Measurements from ENCODE around the gene PRODH2.
A peak's percentile ranks its signal among the peaks of the same experiment; 100 is the strongest.

PRODH2 gene

DNA sequence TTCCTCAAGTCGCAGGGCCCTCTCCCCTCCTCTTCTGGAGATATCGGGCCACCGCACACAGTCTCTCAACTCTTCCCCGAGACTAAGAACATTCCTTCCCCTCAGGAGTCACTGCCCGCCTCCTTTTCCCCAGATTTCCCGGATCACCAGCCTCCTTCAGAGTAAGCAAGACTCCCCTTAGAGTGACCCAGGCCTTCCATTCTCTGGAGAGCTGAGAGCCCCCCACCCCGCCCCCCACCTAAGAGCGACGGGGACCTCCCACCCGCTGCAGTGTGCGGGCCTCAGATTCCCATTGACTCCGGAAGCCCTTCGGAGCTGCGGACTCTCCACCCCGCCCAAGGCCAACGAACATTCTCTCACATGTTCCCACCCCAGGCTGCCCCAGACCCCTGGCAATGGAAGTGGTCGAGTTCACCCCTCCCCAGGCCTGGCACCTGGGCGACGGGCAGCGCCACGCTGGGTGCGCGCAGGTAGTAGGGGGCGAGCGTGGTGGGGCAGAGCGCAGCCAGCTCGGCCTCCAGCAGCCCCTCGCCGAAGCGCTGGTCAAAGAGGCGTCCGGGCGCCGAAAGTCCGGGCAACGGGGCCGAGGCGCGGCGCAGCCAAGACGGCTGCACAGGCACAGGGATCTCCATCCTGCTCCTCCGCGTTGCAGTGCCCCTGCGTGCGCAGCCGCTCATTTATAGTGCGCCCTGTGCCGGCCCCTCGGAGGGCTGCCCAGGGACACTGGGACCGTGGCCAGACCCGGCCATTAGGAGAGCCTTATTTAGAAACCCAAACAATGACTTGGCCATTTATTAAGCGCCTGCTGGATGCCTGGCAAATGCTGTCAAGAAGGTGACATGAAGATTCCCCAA lies 56.0 kb downstream of the PRODH2 start, which contains the start of gene HSPB6:
Gene HSPB6, minus strand, starts transcription at position 653 of the 854 bp plus-strand sequence. Its CDS starts 21 bp downstream, at position 632.
- 0 out of 2 replicates have a peak, but pooled peaks cover 2% of the 10 kb centered on the region for H3K4me1 ChIP-seq (ENCODE audit: control insufficient read depth, insufficient read depth, low read length)
- no peak within 1 kb of the TSS for H3K27ac ChIP-seq (ENCODE audit: low read length)
- WGBS (ENCODE audit: insufficient coverage, insufficient read length), result no CpG with 5 or more reads among the region's 52 CpGs

DNA sequence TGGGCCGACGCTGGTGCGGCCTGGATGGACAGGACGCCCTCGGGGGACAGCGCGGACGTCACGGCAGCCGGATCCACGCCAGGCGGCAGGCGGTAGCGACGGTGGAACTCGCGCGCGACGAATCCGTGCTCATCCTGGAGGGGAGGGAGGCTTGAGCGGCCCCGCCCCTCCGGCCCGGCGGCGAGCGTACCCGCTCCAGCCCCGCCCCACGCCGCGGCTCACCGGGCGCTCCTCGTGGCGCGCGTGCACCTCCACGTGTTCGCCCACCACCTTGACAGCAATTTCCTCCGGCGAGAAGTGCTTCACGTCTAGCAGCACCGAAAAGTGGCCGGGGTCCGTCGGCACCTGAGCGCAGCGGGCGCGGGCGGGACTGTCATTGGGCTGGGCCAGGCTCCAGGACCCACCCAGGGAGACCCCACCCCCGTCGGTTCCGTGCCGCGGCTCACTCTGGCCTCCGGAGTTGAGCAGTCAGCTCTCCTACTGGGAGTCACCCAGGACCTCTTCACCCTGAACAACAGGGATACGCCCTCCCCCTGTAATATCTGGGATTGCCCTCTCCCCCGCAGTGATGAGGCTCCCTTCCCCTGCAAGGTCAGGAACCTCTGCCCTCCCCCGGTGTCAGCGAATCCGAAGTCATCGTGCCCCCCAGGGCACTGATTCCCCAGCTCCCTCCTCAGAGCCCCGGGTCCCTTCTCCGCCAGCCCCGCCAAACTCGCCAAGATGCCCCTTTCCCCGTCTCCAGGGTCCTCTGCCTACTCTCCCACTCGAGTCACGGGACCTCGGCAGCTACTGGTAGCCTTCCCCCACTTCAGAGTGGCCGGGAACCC lies 56.9 kb downstream of the PRODH2 start:
- Histone ChIP-seq H3K9me3 (ENCODE audit: control insufficient read depth, insufficient read depth, low read length) (no peaks in the 10 kb centered on the region), H3K4me1 (ENCODE audit: control insufficient read depth, insufficient read depth, low read length) (0 out of 2 replicates have a peak, but pooled peaks cover 2% of the 10 kb centered on the region), H3K27ac (ENCODE audit: low read length) (no peak overlapping the region), H3K4me3 (ENCODE audit: low read length) (peak overlapping the region; percentile 69; the same call in 1 of the 2 replicates), H3K36me3 (ENCODE audit: control insufficient read depth, insufficient read depth, low read length) (no peaks in the 10 kb centered on the region), H3K27me3 (ENCODE audit: control insufficient read depth, insufficient read depth, low read length) (no peaks in the 10 kb centered on the region)
- no CpG with 5 or more reads among the region's 74 CpGs for WGBS (ENCODE audit: insufficient coverage, insufficient read length)
- DNase-seq (ENCODE audit: low read depth, low spot score), result no peak

More for the DNA sequence above, 56.0 kb downstream of the PRODH2 start, which contains the start of gene HSPB6:
- Histone ChIP-seq H3K9me3 (ENCODE audit: control insufficient read depth, insufficient read depth, low read length) (no peaks in the 10 kb centered on the region), H3K4me3 (ENCODE audit: low read length) (peak within 1 kb of the TSS; percentile 69; the same call in 1 of the 2 replicates), H3K36me3 (ENCODE audit: control insufficient read depth, insufficient read depth, low read length) (no peaks in the 10 kb centered on the region), H3K27me3 (ENCODE audit: control insufficient read depth, insufficient read depth, low read length) (no peaks in the 10 kb centered on the region)
- no peak for DNase-seq (ENCODE audit: low read depth, low spot score)

DNA sequence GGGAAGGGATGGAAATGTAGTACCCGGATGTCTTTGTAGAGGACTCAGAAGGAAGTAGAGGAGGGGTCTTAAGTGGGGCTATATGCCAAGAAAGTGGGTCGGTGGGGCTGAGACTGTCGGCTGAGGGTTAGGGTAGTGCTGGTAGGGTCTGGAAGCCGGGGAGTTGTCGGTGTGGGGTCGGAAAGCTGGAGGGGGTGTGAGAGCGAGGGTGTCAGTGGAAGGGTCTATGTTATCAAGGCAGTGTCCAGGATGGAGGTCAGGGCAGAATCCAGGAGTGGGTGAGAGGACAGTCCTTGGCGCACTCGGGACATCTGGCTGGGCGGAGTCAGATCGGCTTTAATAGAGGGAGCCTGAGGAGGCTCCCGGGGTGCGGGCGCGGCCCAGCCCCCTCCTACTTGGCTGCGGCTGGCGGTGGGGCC lies 57.5 kb downstream of the PRODH2 start:
- H3K27ac ChIP-seq (ENCODE audit: low read length), result no peak overlapping the region
- WGBS (ENCODE audit: insufficient coverage, insufficient read length), result no CpG with 5 or more reads among the region's 17 CpGs
- 0 out of 2 replicates have a peak, but pooled peaks cover 2% of the 10 kb centered on the region for H3K4me1 ChIP-seq (ENCODE audit: control insufficient read depth, insufficient read depth, low read length)
- DNase-seq (ENCODE audit: low read depth, low spot score), result no peak
- no peaks in the 10 kb centered on the region for H3K27me3 ChIP-seq (ENCODE audit: control insufficient read depth, insufficient read depth, low read length)
- no peaks in the 10 kb centered on the region for H3K9me3 ChIP-seq (ENCODE audit: control insufficient read depth, insufficient read depth, low read length)
- H3K4me3 ChIP-seq (ENCODE audit: low read length), result peak overlapping the region; percentile 69; the same call in 1 of the 2 replicates
- H3K36me3 ChIP-seq (ENCODE audit: control insufficient read depth, insufficient read depth, low read length), result no peaks in the 10 kb centered on the region

GRCh38 chr19:35754370-35755130 lies 58.1 kb downstream of the PRODH2 start:
- 0 out of 2 replicates have a peak, but pooled peaks cover 2% of the 10 kb centered on the region for H3K4me1 ChIP-seq (ENCODE audit: control insufficient read depth, insufficient read depth, low read length)
- no peak overlapping the region for H3K4me3 ChIP-seq (ENCODE audit: low read length)
- no peak overlapping the region for H3K27ac ChIP-seq (ENCODE audit: low read length)
- no peaks in the 10 kb centered on the region for H3K9me3 ChIP-seq (ENCODE audit: control insufficient read depth, insufficient read depth, low read length)
- DNase-seq (ENCODE audit: low read depth, low spot score), result no peak
- no peaks in the 10 kb centered on the region for H3K36me3 ChIP-seq (ENCODE audit: control insufficient read depth, insufficient read depth, low read length)
- H3K27me3 ChIP-seq (ENCODE audit: control insufficient read depth, insufficient read depth, low read length), result no peaks in the 10 kb centered on the region
- WGBS (ENCODE audit: insufficient coverage, insufficient read length), result no CpG with 5 or more reads among the region's 13 CpGs

- H3K4me3 ChIP-seq (ENCODE audit: low read length), result no peak overlapping the region
- H3K36me3 ChIP-seq (ENCODE audit: control insufficient read depth, insufficient read depth, low read length), result no peaks in the 10 kb centered on the region
- no peaks in the 10 kb centered on the region for H3K9me3 ChIP-seq (ENCODE audit: control insufficient read depth, insufficient read depth, low read length)
- no peak for DNase-seq (ENCODE audit: low read depth, low spot score)
- no CpG with 5 or more reads among the region's 20 CpGs for WGBS (ENCODE audit: insufficient coverage, insufficient read length)
- 0 out of 2 replicates have a peak, but pooled peaks cover 2% of the 10 kb centered on the region for H3K4me1 ChIP-seq (ENCODE audit: control insufficient read depth, insufficient read depth, low read length)
- no peaks in the 10 kb centered on the region for H3K27me3 ChIP-seq (ENCODE audit: control insufficient read depth, insufficient read depth, low read length)
- no peak overlapping the region for H3K27ac ChIP-seq (ENCODE audit: low read length)
Observed at GRCh38 chr19:35753634-35754369, 58.8 kb downstream of the PRODH2 start.

GRCh38 chr19:35752746-35753350 lies 59.8 kb downstream of the PRODH2 start:
- no peaks in the 10 kb centered on the region for H3K27me3 ChIP-seq (ENCODE audit: control insufficient read depth, insufficient read depth, low read length)
- no peak overlapping the region for H3K4me3 ChIP-seq (ENCODE audit: low read length)
- 0 out of 2 replicates have a peak, but pooled peaks cover 2% of the 10 kb centered on the region for H3K4me1 ChIP-seq (ENCODE audit: control insufficient read depth, insufficient read depth, low read length)
- no peaks in the 10 kb centered on the region for H3K36me3 ChIP-seq (ENCODE audit: control insufficient read depth, insufficient read depth, low read length)
- H3K27ac ChIP-seq (ENCODE audit: low read length), result no peak overlapping the region
- no peaks in the 10 kb centered on the region for H3K9me3 ChIP-seq (ENCODE audit: control insufficient read depth, insufficient read depth, low read length)
- no peak for DNase-seq (ENCODE audit: low read depth, low spot score)
- WGBS (ENCODE audit: insufficient coverage, insufficient read length), result no CpG with 5 or more reads among the region's 20 CpGs

- H3K27ac ChIP-seq (ENCODE audit: low read length), result no peak overlapping the region
- H3K36me3 ChIP-seq (ENCODE audit: control insufficient read depth, insufficient read depth, low read length), result no peaks in the 10 kb centered on the region
- DNase-seq (ENCODE audit: low read depth, low spot score), result no peak
- H3K4me1 ChIP-seq (ENCODE audit: control insufficient read depth, insufficient read depth, low read length), result no peaks in the 10 kb centered on the region
- no peaks in the 10 kb centered on the region for H3K9me3 ChIP-seq (ENCODE audit: control insufficient read depth, insufficient read depth, low read length)
- H3K27me3 ChIP-seq (ENCODE audit: control insufficient read depth, insufficient read depth, low read length), result no peaks in the 10 kb centered on the region
- H3K4me3 ChIP-seq (ENCODE audit: low read length), result no peak overlapping the region
- no CpG with 5 or more reads among the region's 14 CpGs for WGBS (ENCODE audit: insufficient coverage, insufficient read length)
Observed at GRCh38 chr19:35751839-35752745, 60.6 kb downstream of the PRODH2 start.

DNA sequence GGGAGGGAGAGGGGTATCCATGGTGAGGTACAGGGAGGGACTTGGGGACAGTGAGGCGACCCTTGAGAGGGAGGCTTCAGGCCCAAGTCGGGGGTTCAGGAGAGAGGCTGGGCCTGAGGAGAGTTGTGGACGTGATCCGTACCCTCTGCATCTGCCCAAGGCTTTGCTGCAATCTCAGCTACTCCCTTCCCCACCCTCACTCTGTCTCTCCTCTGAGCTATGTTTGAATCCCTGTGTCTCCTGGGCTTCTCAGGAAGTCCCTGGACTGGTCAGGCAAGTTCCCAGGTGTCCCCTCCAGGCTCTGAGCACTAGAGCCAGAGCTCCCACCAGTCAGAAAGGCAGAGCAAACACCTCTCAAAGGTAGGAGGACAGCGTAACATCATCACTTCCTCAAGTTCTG lies 62.5 kb downstream of the PRODH2 start:
- WGBS (ENCODE audit: insufficient coverage, insufficient read length), result no CpG with 5 or more reads among the region's 5 CpGs

More for the DNA sequence above, 62.5 kb downstream of the PRODH2 start:
- no peaks in the 10 kb centered on the region for H3K27me3 ChIP-seq (ENCODE audit: control insufficient read depth, insufficient read depth, low read length)
- H3K4me1 ChIP-seq (ENCODE audit: control insufficient read depth, insufficient read depth, low read length), result no peaks in the 10 kb centered on the region
- no peaks in the 10 kb centered on the region for H3K36me3 ChIP-seq (ENCODE audit: control insufficient read depth, insufficient read depth, low read length)
- H3K4me3 ChIP-seq (ENCODE audit: low read length), result no peak overlapping the region
- DNase-seq (ENCODE audit: low read depth, low spot score), result no peak
- no peak overlapping the region for H3K27ac ChIP-seq (ENCODE audit: low read length)
- no peaks in the 10 kb centered on the region for H3K9me3 ChIP-seq (ENCODE audit: control insufficient read depth, insufficient read depth, low read length)
